Spleen (tissue), 7 donors: ENCODE results near the gene NHEJ1.

Source experiments
- CTCF ChIP-seq, 11 experiments: fragments of 200-600 bp in 7 of 11; fragments of 450-650 bp in 4 of 11; sonication (generic) in 4 of 11; IDR thresholded peaks in 8 of 11; conservative IDR thresholded peaks in 3 of 11; 1 replicate in 7 of 11; 2 replicates in 4 of 11; pipeline versions ENCODE4 v1.4.0 to v1.8.0; 2016 to 2021; ENCODE audit warnings: antibody characterized with exemption in 11 of 11, inconsistent platforms in 4 of 11, mild to moderate bottlenecking in 1 of 11
- POLR2A ChIP-seq, 3 donors: fragments of 450-650 bp; IDR thresholded peaks; one replicate each; pipeline ENCODE4 v1.5.1; 2017; ENCODE audit warnings: antibody characterized with exemption in 3 of 3, mild to moderate bottlenecking in 1 of 3
- donor health status: DM: no; HTN: no; CAD: no; lungs with moderate emphysema.
- donor health status: DM: no; HTN: no; CAD: no.
- donor health status: DM: no; HTN: no; CAD: no.

GRCh38 chr2:219104107-219105035, 56.2 kb downstream of the NHEJ1 start:
- no peak for TF ChIP-seq POLR2A (IDR thresholded peaks at IDR 0.05)
- TF ChIP-seq CTCF (IDR thresholded peaks at IDR 0.05 in 8 of 11, conservative IDR thresholded peaks at IDR 0.05 in 3 of 11), result peak in 10 of 11 experiments; percentile 24 to 70 (median 57)
